ENCODE measurements around the gene KRTAP5-9.
"Not testable (repeated sequence)": the region's sequence is repeated elsewhere in the genome, so short reads cannot be mapped to it uniquely, and the experiment has no call there.

The KRTAP5-9 gene, protein sequence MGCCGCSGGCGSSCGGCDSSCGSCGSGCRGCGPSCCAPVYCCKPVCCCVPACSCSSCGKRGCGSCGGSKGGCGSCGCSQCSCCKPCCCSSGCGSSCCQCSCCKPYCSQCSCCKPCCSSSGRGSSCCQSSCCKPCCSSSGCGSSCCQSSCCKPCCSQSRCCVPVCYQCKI

GRCh38 chr11:71548120-71548519 is at the start of gene KRTAP5-9:
Gene KRTAP5-9, plus strand, starts transcription at chr11:71548420. Its CDS starts 238 bp downstream, at chr11:71548658.
- DNase-seq (ENCODE audit: extremely low read depth in 1 of 2, low read depth in 1 of 2): no peak

- no peak for DNase-seq (ENCODE audit: extremely low read depth in 1 of 2, low read depth in 1 of 2)
These were observed 49.1 kb upstream of the KRTAP5-9 start for GRCh38 chr11:71499125-71499524.

GRCh38 chr11:71499546-71499945 is 48.7 kb upstream of the KRTAP5-9 start:
- DNase-seq (ENCODE audit: extremely low read depth in 1 of 2, low read depth in 1 of 2): no peak

DNA sequence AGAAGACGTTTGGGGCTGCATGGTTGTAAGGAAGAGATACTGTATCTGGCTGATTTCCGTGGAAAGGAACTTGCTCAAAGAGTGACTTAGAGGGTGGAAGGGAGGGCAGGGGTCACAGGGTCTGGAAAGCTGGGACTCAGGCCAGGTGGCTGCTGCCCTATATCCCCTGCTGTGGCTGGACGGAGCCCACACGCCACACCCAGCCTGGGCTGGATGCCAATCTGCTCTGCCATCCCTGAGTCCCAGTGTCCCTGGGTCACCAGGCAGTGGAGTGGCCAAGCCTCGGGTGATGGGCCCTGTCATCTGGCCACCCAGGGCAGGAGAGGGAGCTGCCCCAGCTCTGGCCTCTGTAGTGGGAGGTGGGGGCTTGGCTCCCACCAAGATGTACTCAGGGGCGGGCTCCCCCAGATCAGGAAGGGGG is 47.6 kb upstream of the KRTAP5-9 start:
- no peak for DNase-seq (ENCODE audit: extremely low read depth in 1 of 2, low read depth in 1 of 2)

- no peak for DNase-seq (ENCODE audit: extremely low read depth in 1 of 2, low read depth in 1 of 2)
These were observed 46.9 kb upstream of the KRTAP5-9 start for GRCh38 chr11:71501071-71501985.

DNA sequence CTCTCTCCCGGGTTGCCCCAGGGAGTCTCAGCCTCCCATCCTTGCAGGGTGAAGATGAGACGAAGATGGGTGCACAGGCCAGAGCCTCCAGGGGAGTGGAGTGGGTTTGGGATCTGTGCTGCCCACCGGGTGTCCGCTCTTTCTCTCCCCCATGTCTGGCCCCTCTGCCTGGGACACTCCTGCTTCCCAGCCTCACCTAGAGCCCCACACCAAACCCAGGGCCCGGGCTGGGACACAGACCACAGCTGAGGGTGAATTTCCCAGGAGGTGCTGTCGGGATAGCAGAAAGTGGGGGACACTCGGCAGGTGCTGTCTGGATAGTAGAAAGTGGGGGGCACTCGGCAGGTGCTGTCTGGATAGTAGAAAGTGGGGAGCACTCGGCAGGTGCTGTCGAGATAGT is 46.2 kb upstream of the KRTAP5-9 start:
- no peak for DNase-seq (ENCODE audit: extremely low read depth in 1 of 2, low read depth in 1 of 2)

GRCh38 chr11:71502871-71503435 is 45.3 kb upstream of the KRTAP5-9 start:
- no peak for DNase-seq (ENCODE audit: extremely low read depth in 1 of 2, low read depth in 1 of 2)

DNA sequence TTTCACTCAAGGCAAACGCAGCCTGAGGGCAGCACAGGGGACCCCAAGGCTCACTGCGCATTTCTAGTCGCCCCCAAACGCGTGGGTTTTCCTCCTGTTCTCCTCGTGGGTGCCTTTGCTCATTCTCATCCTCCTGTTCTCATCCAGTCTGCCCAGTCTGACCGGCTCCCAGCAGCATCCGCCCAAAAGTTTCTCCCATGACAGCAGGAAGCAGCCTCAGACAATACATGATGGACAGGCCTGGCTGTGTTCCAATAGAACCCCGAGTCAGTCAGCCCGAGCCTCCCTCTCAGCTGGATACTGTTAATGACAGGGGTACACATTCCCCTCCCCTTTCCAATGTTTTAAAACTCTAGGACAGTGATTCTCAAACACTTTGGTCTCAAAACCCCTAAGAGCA is 43.7 kb upstream of the KRTAP5-9 start:
- no peak for DNase-seq (ENCODE audit: extremely low read depth in 1 of 2, low read depth in 1 of 2)

DNA sequence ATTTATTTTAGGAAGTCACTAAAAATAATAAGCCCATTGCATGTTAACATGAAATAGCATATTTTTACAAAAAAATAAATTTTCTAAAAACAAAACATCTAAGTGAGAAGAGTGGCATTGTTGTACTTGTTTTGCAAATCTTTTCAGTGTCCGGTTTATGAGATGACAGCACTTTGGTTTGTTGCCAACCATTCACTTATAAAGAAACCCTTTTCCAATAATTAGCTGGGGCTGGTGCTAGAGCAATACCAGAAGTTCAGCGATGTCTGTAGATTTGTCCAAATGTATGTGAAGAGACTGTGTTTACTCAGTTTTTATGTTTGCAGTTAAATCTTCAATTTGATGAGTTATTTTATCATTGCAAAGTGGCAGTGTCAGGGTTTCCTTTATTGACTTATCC is 43.2 kb upstream of the KRTAP5-9 start:
- no peak for DNase-seq (ENCODE audit: extremely low read depth in 1 of 2, low read depth in 1 of 2)

GRCh38 chr11:71505781-71506180 is 42.4 kb upstream of the KRTAP5-9 start:
- DNase-seq (ENCODE audit: extremely low read depth in 1 of 2, low read depth in 1 of 2): no peak

DNA sequence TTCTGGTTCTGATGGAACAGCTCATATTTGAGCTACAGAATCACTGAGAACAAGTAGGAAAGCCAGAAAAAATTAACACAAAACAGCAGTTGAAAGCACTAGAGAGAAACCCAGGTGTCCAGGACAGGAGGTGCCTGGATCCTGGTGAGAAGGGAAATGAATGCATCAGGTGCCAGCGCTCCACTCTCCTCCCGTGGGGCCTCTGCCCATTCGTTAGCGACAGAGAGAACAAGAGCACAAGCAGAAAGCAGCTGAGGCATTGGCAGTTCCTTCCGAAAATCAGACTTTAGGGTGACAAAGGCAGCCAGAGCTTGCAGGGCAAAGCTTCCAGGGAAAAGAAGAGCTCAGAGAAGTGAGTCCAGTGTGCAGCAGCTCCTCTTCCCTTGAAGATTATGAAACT is 41.1 kb upstream of the KRTAP5-9 start:
- DNase-seq (ENCODE audit: extremely low read depth in 1 of 2, low read depth in 1 of 2): no peak

GRCh38 chr11:71518506-71519471 is 29.4 kb upstream of the KRTAP5-9 start:
- no peak for DNase-seq (ENCODE audit: extremely low read depth in 1 of 2, low read depth in 1 of 2)

DNA sequence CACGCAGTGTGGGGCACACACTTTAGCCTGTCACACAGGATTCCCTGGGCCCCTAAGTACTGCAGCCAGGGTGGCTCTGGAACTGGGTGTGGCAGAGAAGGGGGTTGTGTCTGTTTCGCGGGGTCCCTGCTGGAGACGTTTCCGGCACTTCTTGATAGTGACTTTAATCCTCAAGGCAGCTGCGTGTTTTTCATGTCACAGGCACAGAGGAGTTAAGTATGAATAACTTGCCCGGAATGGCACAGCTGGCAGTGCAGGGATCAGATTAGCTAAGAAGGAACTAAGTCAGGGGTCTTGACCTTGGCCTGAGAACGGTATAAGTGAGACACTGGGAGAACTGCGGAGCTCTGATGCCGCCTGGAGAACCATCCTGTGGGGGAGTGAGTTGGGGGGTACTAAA is 28.7 kb upstream of the KRTAP5-9 start:
- no peak for DNase-seq (ENCODE audit: extremely low read depth in 1 of 2, low read depth in 1 of 2)

GRCh38 chr11:71525188-71525937 is 22.9 kb upstream of the KRTAP5-9 start:
- DNase-seq (ENCODE audit: extremely low read depth in 1 of 2, low read depth in 1 of 2): no peak

DNA sequence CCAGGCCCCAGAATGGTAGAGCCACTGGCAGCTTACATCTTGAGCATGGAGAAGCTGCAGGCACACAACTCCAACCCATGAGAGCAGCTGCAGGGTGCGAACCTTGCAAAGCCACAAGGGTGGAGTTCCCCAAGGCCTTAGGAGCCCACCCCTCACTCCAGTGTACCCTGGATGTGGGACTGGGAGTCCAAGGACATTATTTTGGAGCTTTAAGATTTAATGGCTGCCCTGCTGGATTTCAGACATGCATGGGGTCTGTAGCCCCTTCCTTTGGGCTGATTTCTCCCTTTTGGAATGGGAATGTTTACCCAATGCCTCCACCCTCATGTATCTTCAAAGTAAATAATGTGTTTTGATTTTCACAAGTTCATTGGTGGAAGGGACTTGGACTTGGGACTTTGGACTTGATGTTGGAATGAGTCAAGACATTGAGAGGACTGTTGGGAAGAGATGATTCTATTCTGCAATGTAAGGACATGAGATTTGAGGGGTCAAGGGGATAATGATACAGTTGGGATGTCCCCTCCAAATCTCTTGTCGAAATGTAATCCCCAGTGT is 22.2 kb upstream of the KRTAP5-9 start:
- DNase-seq (ENCODE audit: extremely low read depth in 1 of 2, low read depth in 1 of 2): no peak

- not testable (repeated sequence) for DNase-seq (ENCODE audit: extremely low read depth in 1 of 2, low read depth in 1 of 2)
These were observed 21.2 kb upstream of the KRTAP5-9 start, which contains the start of gene KRTAP5-7 for GRCh38 chr11:71526796-71527575. Gene KRTAP5-7, plus strand, starts transcription at chr11:71527267. Its CDS starts 34 bp downstream, at chr11:71527301.

GRCh38 chr11:71527576-71528210 is 20.5 kb upstream of the KRTAP5-9 start:
- DNase-seq (ENCODE audit: extremely low read depth in 1 of 2, low read depth in 1 of 2): no peak

DNA sequence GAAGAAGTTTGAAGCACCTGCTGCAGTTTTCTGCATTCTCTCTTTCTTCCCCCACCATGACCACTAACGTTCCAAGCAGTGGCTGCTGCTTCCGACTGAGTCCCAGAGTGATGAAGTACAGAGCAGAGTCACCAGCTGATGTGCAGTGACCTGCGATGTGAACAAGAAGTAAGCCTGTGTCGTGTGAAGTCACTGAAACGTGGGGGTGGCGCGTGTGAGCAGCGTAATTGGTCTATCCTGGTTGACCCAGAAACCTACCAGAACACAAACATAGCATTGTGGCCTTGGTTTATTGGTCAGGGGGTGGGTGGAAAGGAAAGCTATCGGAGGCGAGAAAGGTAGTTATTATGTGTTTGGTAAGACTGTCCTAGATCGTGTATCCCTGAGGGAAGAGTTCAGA is 17.6 kb upstream of the KRTAP5-9 start:
- DNase-seq (ENCODE audit: extremely low read depth in 1 of 2, low read depth in 1 of 2): no peak

Measured in activated CD8-positive, alpha-beta memory T cell treated with anti-CD3 and anti-CD28 coated beads for 1 hour (primary cell).